OCI-LY7 (cell line): Measurements from ENCODE around the gene ZNF33A. TPM values are rescaled to one million over a fixed set of nuclear protein-coding genes. Genes with fewer than 3 reads are reported as not detected.

Source experiments
- BruUV-seq: library from RNA; stranded (reverse); fragments of 400-500 nt; replicated peaks from 2 replicates; lab custom pipeline; 2021; lab: Mats Ljungman, UMichigan
- CTCF ChIA-PET: fragments of 300-600 bp; sonication (Branson Sonifier 250); formaldehyde crosslinking; loops from one replicate; lab custom pipeline; 2022; ENCODE audit warnings: antibody characterized with exemption; ENCODE audit not compliant: unreplicated experiment; lab: Charles Lee
- POLR2A ChIA-PET: fragments of 300-600 bp; sonication (Branson Sonifier 250); formaldehyde crosslinking; loops from one replicate; lab custom pipeline; 2022; ENCODE audit warnings: antibody characterized with exemption; lab: Charles Lee
- DNase-seq: peaks from one replicate; pipeline ENCODE4 v3.0.0-alpha.2; 2015; ENCODE audit warnings: low spot score
- H2AFZ ChIP-seq: fragments of 200-600 bp; sonication (generic), shearing (Covaris generic); 2 replicates; pipeline ENCODE4 v1.6.1; 2014; ENCODE audit warnings: mild to moderate bottlenecking, antibody characterized with exemption, low read length, moderate library complexity
- H3K27ac ChIP-seq: fragments of 200-600 bp; sonication (generic); 2 replicates; pipeline ENCODE4 v1.5.1; 2014; ENCODE audit warnings: mixed run types, low read depth, mild to moderate bottlenecking, moderate library complexity, low read length, inconsistent platforms; ENCODE audit not compliant: poor library complexity, severe bottlenecking
- H3K36me3 ChIP-seq: fragments of 200-600 bp; sonication (generic); 2 replicates; pipeline ENCODE4 v1.6.1; 2014; ENCODE audit warnings: mild to moderate bottlenecking, antibody characterized with exemption, low read length, moderate library complexity, mixed read lengths; ENCODE audit not compliant: insufficient read depth
- H3K4me1 ChIP-seq: fragments of 200-600 bp; sonication (generic); 2 replicates; pipeline ENCODE4 v1.5.1; 2014; ENCODE audit warnings: mild to moderate bottlenecking, low read length; ENCODE audit not compliant: insufficient read depth, poor library complexity, severe bottlenecking
- H3K4me2 ChIP-seq: fragments of 200-600 bp; sonication (generic); 2 replicates; pipeline ENCODE4 v1.6.1; 2014; ENCODE audit warnings: mild to moderate bottlenecking, low read length
- H3K4me3 ChIP-seq: fragments of 200-600 bp; sonication (generic); 2 replicates; pipeline ENCODE4 v1.5.1; 2014; ENCODE audit warnings: mild to moderate bottlenecking, low read depth, low read length; ENCODE audit not compliant: poor library complexity, severe bottlenecking
- H3K79me2 ChIP-seq: fragments of 200-600 bp; sonication (generic); 2 replicates; pipeline ENCODE4 v1.6.1; 2016; ENCODE audit warnings: low read depth, mild to moderate bottlenecking, low read length, moderate library complexity, mixed read lengths; ENCODE audit not compliant: insufficient read depth
- H3K9me2 ChIP-seq: fragments of 200-600 bp; sonication (generic); 2 replicates; pipeline ENCODE4 v1.6.1; 2016; ENCODE audit warnings: mild to moderate bottlenecking, low read length, mixed read lengths; ENCODE audit not compliant: insufficient read depth
- H3K9me3 ChIP-seq: fragments of 200-600 bp; sonication (generic); 2 replicates; pipeline ENCODE4 v1.6.1; 2014; ENCODE audit warnings: mild to moderate bottlenecking, mixed run types, low read length, mixed read lengths
- H4K20me1 ChIP-seq: fragments of 200-600 bp; sonication (generic); 2 replicates; pipeline ENCODE4 v1.6.1; 2014; ENCODE audit warnings: mild to moderate bottlenecking, antibody characterized with exemption, low read length, moderate library complexity, mixed read lengths; ENCODE audit not compliant: insufficient read depth
- CTCF ChIP-seq: fragments of 200-600 bp; sonication (generic); conservative IDR thresholded peaks from 2 replicates; pipeline ENCODE4 v1.5.1; 2014; ENCODE audit warnings: mild to moderate bottlenecking, antibody characterized with exemption, low read length, moderate library complexity, mixed read lengths
- EZH2phosphoT487 ChIP-seq: fragments of 200-600 bp; sonication (generic); IDR thresholded peaks from 2 replicates; pipeline ENCODE4 v1.6.1; 2018; ENCODE audit warnings: low read depth, borderline replicate concordance, mild to moderate bottlenecking, mixed run types, antibody characterized with exemption, low read length, moderate library complexity, mixed read lengths
- intact Hi-C: fragments of 100-400 bp; cut with micrococcal nuclease; formaldehyde crosslinking; loops from one replicate; pipeline ENCODE4 v1.10.0; 2022; ENCODE audit not compliant: unreplicated experiment
- total RNA-seq, 2 experiments: library from RNA; depleted of rRNA in 1 of 2; stranded (reverse); fragments of >200 nt in 1 of 2; shearing (Covaris generic) in 1 of 2; gene quantifications; 2 replicates each; pipeline ENCODE4 v1.2.3, GENCODE V29; 2014 to 2022

The ZNF33A gene
- total RNA-seq, 2 experiments from 2014 or later = 31.2 to 40.2 TPM

GRCh38 chr10:37976091-37976879 lies 34.2 kb upstream of the ZNF33A start, which contains the start of gene ZNF25:
Gene ZNF25 (minus strand): TSS chr10:37976647. CDS start chr10:37971722, 4,925 bp downstream.
- Histone ChIP-seq H3K4me1 (peaks cover 17% of the 10 kb centered on the region), H3K4me2 (peak within 1 kb of the TSS; percentile 98), H3K4me3 (peak within 1 kb of the TSS; percentile 82), H3K36me3 (no peaks in the 10 kb centered on the region), H2AFZ (peak within 1 kb of the TSS; percentile 98), H3K27ac (peak within 1 kb of the TSS; percentile 78), H3K9me3 (peaks cover 7% of the 10 kb centered on the region; the same call in 1 of the 2 replicates), H3K79me2 (peaks cover 3% of the 10 kb centered on the region; the same call in 1 of the 2 replicates), H3K9me2 (no peaks in the 10 kb centered on the region), H4K20me1 (no peaks in the 10 kb centered on the region)
- ChIA-PET POLR2A (interaction anchor here (0.6 to 2.0 kb wide), 12 partner anchors 10 to 1399 kb away, joined by 3 to 7 read pairs (median 4); partner anchors contain the start of gene ZNF33A), CTCF (interaction anchor here (0.6 to 0.8 kb wide), 2 partner anchors 11 to 32 kb away, joined by 3 to 5 read pairs; no protein-coding TSS in a partner anchor)
- BruUV-seq = no TSS peak
- no peak for TF ChIP-seq EZH2phosphoT487
- TF ChIP-seq CTCF = peak; percentile 91
- intact Hi-C loops = loop anchor here (1.0 to 5.0 kb wide), 5 partner anchors 34 to 427 kb away; partner anchors contain the start of genes ZNF248, ZNF33A and ZNF37A
- peak; percentile 99 for DNase-seq

GRCh38 chr10:37976880-37977203 lies 33.6 kb upstream of the ZNF33A start:
- ChIA-PET POLR2A (interaction anchor here (0.6 to 2.0 kb wide), 9 partner anchors 9 to 1398 kb away, joined by 3 to 7 read pairs (median 4); partner anchors contain the start of gene ZNF33A), CTCF (interaction anchor here (0.5 to 0.8 kb wide), 3 partner anchors 10 to 118 kb away, joined by 3 to 5 read pairs (median 3); no protein-coding TSS in a partner anchor)
- Histone ChIP-seq H3K4me3 (peak overlapping the region; percentile 58), H3K79me2 (peaks cover 3% of the 10 kb centered on the region; the same call in 1 of the 2 replicates), H3K4me2 (peak overlapping the region; percentile 63), H4K20me1 (no peaks in the 10 kb centered on the region), H3K27ac (no peak overlapping the region), H3K9me3 (peaks cover 9% of the 10 kb centered on the region; the same call in 1 of the 2 replicates), H2AFZ (peak overlapping the region; percentile 89), H3K9me2 (no peaks in the 10 kb centered on the region), H3K4me1 (peaks cover 17% of the 10 kb centered on the region), H3K36me3 (no peaks in the 10 kb centered on the region)
- TF ChIP-seq CTCF (peak; percentile 63; the same call in 1 of the 2 replicates), EZH2phosphoT487 (no peak)
- DNase-seq = no peak
- intact Hi-C loops = loop anchor here (1.0 to 5.0 kb wide), 5 partner anchors 33 to 426 kb away; partner anchors contain the start of genes ZNF248, ZNF33A and ZNF37A
- no TSS peak for BruUV-seq
